Immature natural killer cell (primary cell): ENCODE data around the gene HOATZ. TPM values are rescaled to one million over a fixed set of nuclear protein-coding genes. Genes with fewer than 3 reads are reported as not detected.

Experiments used
- DNase-seq, 3 donors: peaks; one replicate each; pipeline ENCODE4 v3.0.0; 2022; ENCODE audit warnings: mixed read lengths in 1 of 3
- H3K27ac Mint-ChIP-seq, 6 donors: one replicate each; pipeline ENCODE4 v1.8.0; 2020; ENCODE audit warnings: mixed read lengths in 6 of 6, mild to moderate bottlenecking in 5 of 6, inconsistent platforms in 4 of 6, moderate library complexity in 3 of 6
- H3K27me3 Mint-ChIP-seq, 3 donors: one replicate each; pipeline ENCODE4 v1.8.0; 2020 to 2021; ENCODE audit warnings: low read depth in 3 of 3, mild to moderate bottlenecking in 3 of 3, mixed read lengths in 3 of 3, moderate library complexity in 3 of 3, inconsistent platforms in 1 of 3
- H3K36me3 Mint-ChIP-seq, 3 donors: one replicate each; pipeline ENCODE4 v1.8.0; 2020; ENCODE audit warnings: mixed read lengths in 3 of 3, inconsistent platforms in 2 of 3, mild to moderate bottlenecking in 2 of 3
- H3K4me1 Mint-ChIP-seq, 2 donors: one replicate each; pipeline ENCODE4 v1.8.0; 2020; ENCODE audit warnings: inconsistent platforms in 2 of 2, mild to moderate bottlenecking in 2 of 2, mixed read lengths in 2 of 2, moderate library complexity in 1 of 2
- H3K4me3 Mint-ChIP-seq, 5 donors: one replicate each; pipeline ENCODE4 v1.8.0; 2020; ENCODE audit warnings: mild to moderate bottlenecking in 5 of 5, mixed read lengths in 5 of 5, inconsistent platforms in 3 of 5, moderate library complexity in 3 of 5
- H3K9me3 Mint-ChIP-seq, 6 donors: one replicate each; pipeline ENCODE4 v1.8.0; 2020; ENCODE audit warnings: mild to moderate bottlenecking in 6 of 6, mixed read lengths in 6 of 6, inconsistent platforms in 4 of 6, moderate library complexity in 3 of 6
- polyA plus RNA-seq, 3 donors: library from polyadenylated mRNA; unstranded; fragments of 300-500 nt; fragmentation: Illumina TruSeq; gene quantifications; one replicate each; pipeline ENCODE4 v1.2.3, GENCODE V29; 2021

Gene HOATZ
- polyA plus RNA-seq, 3 donors from 2014 or later: not detected

DNA sequence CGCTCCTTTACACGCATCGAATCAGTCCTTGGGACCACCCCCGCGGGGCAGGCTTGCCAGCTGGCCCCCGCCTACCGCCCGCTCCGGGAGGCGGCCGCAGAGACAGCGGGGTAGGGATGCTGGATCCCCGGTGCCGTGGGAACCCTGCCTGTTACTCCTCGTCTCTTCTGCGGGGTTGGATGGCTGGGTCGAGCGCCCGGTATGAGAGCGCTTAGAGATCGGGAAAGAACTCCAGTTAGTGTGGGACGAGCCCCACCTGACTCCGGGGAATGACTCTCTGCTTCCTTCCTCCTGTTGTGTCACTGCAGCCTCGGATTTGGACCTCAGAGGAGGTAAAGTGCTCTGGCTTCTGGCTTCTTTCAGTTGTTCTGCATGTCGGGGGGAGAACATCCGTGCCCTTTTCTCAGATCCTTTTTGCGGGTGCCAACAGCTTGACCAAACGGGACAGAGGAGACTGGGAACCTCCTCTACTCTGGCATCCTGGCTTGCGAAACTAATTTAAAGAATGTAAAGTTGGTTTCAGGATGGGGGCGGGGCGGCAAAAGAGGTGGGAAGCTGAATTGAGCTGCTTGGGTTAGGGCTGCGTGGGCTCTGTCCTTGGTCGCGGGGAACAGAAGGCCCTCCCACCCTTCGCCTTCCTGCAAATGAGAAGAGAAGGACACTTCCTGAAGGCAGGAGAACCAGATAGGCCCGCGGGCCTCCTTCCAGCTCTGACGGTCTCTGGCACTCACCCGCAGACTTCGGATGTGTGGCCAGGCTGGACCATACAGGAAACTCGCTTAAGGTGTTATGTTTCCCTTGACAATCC is 26.9 kb downstream of the HOATZ start:
- peak in 1 of 3 donors; percentile 17 for DNase-seq
- Mint-ChIP-seq H3K27ac (peak overlapping the region in 2 of 6 donors; percentile 33 to 61), H3K36me3 (no peaks in the 10 kb centered on the region), H3K27me3 (peaks cover 17 to 39% (median 29%) of the 10 kb centered on the region in 3 donors), H3K9me3 (peaks cover 0 to 1% (median 0%) of the 10 kb centered on the region in 6 donors), H3K4me3 (peak overlapping the region; percentile 72 to 92 (median 81)), H3K4me1 (peaks cover 33 to 38% of the 10 kb centered on the region in 2 donors)

DNA sequence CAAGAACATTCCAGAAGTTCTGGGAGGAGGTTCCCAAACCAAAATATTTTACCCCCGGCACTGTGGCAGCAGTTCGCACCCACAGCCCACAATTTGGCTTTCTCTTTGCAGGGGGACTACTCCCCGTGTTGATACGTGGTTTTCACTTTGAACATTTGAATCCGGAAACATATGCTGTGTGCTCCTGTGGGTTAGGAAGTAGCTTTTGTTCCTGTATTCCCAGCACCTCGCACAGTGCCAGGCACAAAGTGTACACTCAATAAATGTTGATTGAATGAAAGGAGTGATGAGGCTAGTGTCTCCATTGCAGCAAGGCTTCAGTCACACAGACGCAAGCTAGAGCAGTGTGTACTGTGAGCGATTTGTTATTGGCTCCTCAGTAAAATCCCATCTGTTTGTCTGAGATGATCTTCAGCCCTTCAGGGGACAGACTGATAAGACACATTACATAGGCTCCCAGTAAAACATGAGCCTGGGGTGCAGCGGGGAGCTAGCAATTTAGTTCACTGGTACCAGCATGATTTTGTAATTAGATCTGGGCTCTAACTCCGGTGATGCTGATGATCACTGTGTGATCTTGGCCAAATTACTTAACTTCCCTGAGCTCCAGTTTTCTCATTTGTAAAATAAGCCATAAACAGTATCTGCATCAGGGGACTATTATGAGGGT is 28.2 kb downstream of the HOATZ start:
- no peak overlapping the region for H3K27ac Mint-ChIP-seq
- no peaks in the 10 kb centered on the region for H3K36me3 Mint-ChIP-seq
- H3K9me3 Mint-ChIP-seq: peaks cover 0 to 1% (median 0%) of the 10 kb centered on the region in 6 donors
- H3K27me3 Mint-ChIP-seq: peaks cover 13 to 35% (median 22%) of the 10 kb centered on the region in 3 donors
- DNase-seq: peak in 2 of 3 donors; percentile 24 to 45
- peak overlapping the region; percentile 65 to 92 (median 81) for H3K4me3 Mint-ChIP-seq
- H3K4me1 Mint-ChIP-seq: peaks cover 33 to 38% of the 10 kb centered on the region in 2 donors

DNA sequence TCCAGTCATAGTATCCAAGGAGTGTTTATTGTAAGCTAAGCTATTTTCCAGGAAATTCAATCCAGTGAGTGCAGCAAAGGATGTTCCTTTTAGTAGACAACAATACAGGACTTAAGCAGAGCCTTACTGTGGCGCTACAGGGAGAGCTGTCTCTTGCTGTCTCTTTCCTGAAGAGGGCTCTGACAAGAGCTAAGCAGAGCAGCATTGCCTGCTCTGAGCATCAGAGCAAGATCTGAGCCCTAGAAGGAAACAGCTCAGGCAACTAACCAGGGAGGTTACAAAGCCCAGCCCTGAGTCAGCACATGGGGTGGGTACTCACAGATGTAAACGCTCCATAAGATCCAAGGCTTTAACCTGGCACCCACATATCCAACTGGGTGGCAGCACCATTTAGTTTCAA is 33.9 kb downstream of the HOATZ start:
- Mint-ChIP-seq H3K27ac (no peak overlapping the region), H3K9me3 (no peaks in the 10 kb centered on the region), H3K4me1 (peaks cover 0 to 1% of the 10 kb centered on the region in 2 donors), H3K36me3 (no peaks in the 10 kb centered on the region), H3K27me3 (peaks cover 5 to 10% (median 6%) of the 10 kb centered on the region in 3 donors), H3K4me3 (no peak overlapping the region)
- no peak for DNase-seq

DNA sequence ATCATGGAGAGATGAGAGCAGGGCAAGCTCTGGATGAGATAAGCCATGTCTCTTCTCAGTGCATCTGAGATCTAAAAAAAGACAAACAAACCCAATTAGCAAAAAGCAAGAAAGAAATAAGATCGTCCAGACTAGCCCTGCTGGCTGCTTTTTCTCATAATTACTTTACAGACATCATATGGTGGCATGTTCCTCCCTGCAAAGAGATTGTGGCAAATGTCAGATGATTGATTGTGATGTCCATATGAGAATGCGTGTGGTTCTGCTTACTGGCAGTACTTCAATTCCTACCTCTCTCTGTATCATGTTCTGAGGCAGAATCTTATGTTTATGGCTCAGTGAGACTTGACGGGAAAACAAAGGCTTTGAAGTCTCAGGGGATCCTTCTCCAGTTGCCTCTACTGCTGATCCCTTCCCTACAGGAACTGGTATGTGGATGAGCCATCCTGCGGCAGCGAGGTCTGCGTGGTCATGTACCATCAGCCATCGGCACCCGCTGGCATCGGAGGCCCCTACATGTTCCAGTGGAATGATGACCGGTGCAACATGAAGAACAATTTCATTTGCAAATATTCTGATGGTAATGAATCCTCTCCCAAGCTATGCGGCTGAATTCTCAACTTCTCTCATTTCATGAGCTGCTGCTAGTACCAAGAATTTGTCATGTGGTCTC is 34.8 kb downstream of the HOATZ start:
- H3K36me3 Mint-ChIP-seq: no peaks in the 10 kb centered on the region
- no peak for DNase-seq
- H3K27me3 Mint-ChIP-seq: peaks cover 5 to 10% (median 8%) of the 10 kb centered on the region in 3 donors
- no peak overlapping the region for H3K4me3 Mint-ChIP-seq
- no peak overlapping the region for H3K27ac Mint-ChIP-seq
- no peaks in the 10 kb centered on the region for H3K4me1 Mint-ChIP-seq
- no peaks in the 10 kb centered on the region for H3K9me3 Mint-ChIP-seq

DNA sequence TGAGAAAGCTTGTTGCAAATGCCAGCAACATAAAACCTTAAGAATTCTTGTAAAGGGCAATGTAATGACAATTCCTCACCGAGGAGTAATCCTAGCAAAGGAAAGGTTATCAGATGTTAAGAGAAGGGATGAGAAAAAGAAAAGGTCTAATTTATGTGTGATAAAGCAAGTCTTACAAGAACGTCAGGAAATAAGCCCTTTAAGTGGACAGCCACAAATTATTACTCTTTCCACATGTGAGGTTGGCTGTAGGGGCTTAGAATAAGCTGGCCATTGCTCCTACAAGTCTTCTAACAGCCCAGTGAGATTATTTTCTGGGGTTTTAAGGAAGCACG is 35.3 kb downstream of the HOATZ start:
- Mint-ChIP-seq H3K27me3 (peaks cover 4 to 10% (median 5%) of the 10 kb centered on the region in 3 donors), H3K27ac (no peak overlapping the region), H3K4me3 (no peak overlapping the region), H3K36me3 (no peaks in the 10 kb centered on the region), H3K4me1 (no peaks in the 10 kb centered on the region), H3K9me3 (no peaks in the 10 kb centered on the region)
- no peak for DNase-seq

DNA sequence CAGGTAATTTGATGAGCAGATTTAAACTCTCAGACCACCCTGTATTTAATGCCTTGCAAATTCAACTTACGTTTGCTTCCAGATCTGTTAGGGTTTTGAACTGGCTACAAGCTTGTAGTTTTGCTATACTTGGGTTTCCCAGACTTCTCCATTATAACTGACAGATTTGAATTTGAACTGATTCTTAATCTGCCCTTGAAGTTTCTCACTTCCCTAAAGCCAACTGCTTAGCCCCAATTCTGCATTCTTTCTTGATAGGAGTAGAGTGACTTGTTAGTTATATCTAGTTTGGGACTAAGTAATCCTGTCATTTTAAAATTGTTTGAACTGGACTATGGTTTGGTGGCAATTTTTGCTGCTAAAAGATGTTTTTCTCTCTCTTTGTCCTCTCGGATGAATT is 35.7 kb downstream of the HOATZ start:
- Mint-ChIP-seq H3K4me1 (no peaks in the 10 kb centered on the region), H3K9me3 (no peaks in the 10 kb centered on the region), H3K4me3 (no peak overlapping the region), H3K27me3 (peaks cover 4 to 10% (median 4%) of the 10 kb centered on the region in 3 donors), H3K27ac (no peak overlapping the region), H3K36me3 (peaks cover 0 to 1% (median 0%) of the 10 kb centered on the region in 3 donors)
- no peak for DNase-seq

DNA sequence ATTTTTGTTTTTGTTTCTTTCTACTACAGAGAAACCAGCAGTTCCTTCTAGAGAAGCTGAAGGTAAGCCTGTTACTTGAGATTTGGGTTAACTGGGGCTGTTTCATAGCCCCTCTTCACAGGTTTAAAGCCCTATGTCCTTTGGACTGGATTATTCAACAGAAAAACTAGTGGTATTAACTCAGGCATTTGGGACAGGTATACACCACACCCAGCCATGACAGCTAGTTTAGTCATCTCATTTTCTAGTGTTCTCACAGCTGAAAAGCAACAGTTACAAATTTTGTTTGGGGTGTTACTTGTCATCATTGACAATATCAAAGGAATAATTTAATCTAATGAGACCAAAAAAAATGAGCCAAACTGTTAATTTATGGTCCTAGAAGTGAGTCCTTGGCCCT is 40.0 kb downstream of the HOATZ start:
- peaks cover 3 to 7% (median 6%) of the 10 kb centered on the region in 3 donors for H3K27me3 Mint-ChIP-seq
- H3K4me3 Mint-ChIP-seq: no peak overlapping the region
- H3K4me1 Mint-ChIP-seq: no peaks in the 10 kb centered on the region
- peaks cover 0 to 2% (median under 1%) of the 10 kb centered on the region in 6 donors for H3K9me3 Mint-ChIP-seq
- no peak overlapping the region for H3K27ac Mint-ChIP-seq
- peaks cover 0 to 4% (median 0%) of the 10 kb centered on the region in 3 donors for H3K36me3 Mint-ChIP-seq
- no peak for DNase-seq

DNA sequence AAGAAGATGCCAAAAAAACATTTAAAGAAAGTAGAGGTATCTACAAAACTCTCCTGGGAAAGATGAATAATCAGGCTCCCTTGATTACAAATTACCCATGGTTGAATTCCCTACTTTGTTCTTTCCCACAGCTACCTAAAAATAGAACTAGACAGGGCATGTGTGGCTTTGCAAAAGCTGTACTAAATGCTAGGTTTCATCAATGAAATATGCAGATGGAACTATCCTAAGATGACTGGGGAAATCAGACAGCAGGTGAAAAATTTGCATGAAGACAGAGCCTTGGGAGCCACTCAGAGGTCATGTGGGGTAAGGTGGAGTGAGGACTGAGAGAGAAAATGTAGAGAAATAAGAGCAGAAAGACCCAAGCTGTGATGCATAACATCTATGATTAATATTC is 40.7 kb downstream of the HOATZ start:
- Mint-ChIP-seq H3K9me3 (peaks cover 0 to 2% (median under 1%) of the 10 kb centered on the region in 6 donors), H3K4me3 (no peak overlapping the region), H3K4me1 (no peaks in the 10 kb centered on the region), H3K27ac (no peak overlapping the region), H3K27me3 (peaks cover 0 to 7% (median 6%) of the 10 kb centered on the region in 3 donors), H3K36me3 (peaks cover 0 to 4% (median 0%) of the 10 kb centered on the region in 3 donors)
- no peak for DNase-seq

DNA sequence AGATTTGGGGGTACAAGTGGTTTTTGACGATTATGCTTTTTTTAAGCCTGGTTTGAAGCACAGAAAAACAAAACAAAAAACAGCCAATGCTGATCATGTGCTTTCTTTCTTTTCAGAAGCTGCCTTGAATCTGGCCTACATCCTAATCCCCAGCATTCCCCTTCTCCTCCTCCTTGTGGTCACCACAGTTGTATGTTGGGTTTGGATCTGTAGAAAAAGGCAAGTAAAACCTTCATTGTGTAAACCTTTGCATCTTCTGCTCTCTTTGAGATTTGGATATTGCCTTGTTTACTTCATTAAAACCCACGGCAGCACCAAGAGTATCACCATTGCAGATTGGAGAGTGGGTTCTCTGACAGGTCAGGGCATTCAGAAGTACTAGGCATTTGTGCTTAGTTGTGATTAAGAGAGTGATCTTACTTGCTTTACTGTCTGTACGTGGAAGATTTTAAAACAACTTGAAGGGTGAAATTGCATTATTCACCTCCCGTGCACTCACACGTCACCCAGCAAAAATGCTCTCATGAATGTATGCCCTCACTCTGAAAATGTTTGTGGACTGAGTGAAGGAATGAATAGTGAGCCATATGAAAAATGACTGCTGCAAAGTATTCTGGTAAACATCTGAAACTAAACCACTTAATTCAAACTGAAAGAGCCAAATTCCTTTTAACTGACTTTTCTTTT is 43.0 kb downstream of the HOATZ start:
- no peak overlapping the region for H3K4me3 Mint-ChIP-seq
- H3K27me3 Mint-ChIP-seq: peaks cover 0 to 5% (median 4%) of the 10 kb centered on the region in 3 donors
- H3K9me3 Mint-ChIP-seq: peaks cover 0 to 2% (median under 1%) of the 10 kb centered on the region in 6 donors
- H3K36me3 Mint-ChIP-seq: peaks cover 0 to 4% (median 0%) of the 10 kb centered on the region in 3 donors
- H3K4me1 Mint-ChIP-seq: no peaks in the 10 kb centered on the region
- H3K27ac Mint-ChIP-seq: no peak overlapping the region
- DNase-seq: no peak

DNA sequence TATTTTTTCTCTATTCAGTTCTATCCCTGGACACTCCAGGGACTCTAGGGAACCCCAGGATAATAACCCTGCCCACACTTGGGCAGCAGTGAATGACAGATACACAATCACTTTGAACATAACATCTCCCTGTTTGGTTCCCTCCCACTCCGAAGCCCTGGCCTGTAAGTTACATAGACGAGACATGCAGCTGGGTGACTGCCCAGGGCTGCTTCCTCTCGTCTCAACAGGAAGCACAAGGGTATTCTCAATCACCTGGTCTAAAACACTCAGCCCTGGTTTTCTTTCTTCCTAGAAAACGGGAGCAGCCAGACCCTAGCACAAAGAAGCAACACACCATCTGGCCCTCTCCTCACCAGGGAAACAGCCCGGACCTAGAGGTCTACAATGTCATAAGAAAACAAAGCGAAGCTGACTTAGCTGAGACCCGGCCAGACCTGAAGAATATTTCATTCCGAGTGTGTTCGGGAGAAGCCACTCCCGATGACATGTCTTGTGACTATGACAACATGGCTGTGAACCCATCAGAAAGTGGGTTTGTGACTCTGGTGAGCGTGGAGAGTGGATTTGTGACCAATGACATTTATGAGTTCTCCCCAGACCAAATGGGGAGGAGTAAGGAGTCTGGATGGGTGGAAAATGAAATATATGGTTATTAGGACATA is 45.4 kb downstream of the HOATZ start:
- DNase-seq: no peak
- peaks cover 0 to 2% (median under 1%) of the 10 kb centered on the region in 6 donors for H3K9me3 Mint-ChIP-seq
- H3K36me3 Mint-ChIP-seq: peaks cover 0 to 4% (median 0%) of the 10 kb centered on the region in 3 donors
- H3K27me3 Mint-ChIP-seq: peaks cover 0 to 2% (median 0%) of the 10 kb centered on the region in 3 donors
- no peak overlapping the region for H3K4me3 Mint-ChIP-seq
- no peak overlapping the region for H3K27ac Mint-ChIP-seq
- H3K4me1 Mint-ChIP-seq: no peaks in the 10 kb centered on the region

DNA sequence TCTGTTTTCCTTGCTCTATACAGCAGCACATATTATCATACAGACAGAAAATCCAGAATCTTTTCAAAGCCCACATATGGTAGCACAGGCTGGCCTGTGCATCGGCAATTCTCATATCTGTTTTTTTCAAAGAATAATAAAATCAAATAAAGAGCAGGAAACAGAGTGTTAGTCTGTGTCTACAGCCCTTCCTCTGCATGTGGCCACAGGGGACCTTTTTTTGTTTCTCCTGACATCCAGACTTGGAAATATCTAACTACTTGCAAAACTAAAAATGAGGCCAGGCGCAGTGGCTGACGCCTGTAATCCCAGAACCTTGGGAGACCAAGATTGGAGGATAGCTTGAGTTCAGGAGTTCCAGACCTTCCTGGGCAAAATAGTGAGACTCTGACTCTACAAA is 46.2 kb downstream of the HOATZ start:
- Mint-ChIP-seq H3K36me3 (no peaks in the 10 kb centered on the region), H3K27me3 (no peaks in the 10 kb centered on the region), H3K9me3 (peaks cover 0 to 2% (median 0%) of the 10 kb centered on the region in 6 donors), H3K27ac (no peak overlapping the region), H3K4me1 (no peaks in the 10 kb centered on the region), H3K4me3 (no peak overlapping the region)
- DNase-seq: no peak

DNA sequence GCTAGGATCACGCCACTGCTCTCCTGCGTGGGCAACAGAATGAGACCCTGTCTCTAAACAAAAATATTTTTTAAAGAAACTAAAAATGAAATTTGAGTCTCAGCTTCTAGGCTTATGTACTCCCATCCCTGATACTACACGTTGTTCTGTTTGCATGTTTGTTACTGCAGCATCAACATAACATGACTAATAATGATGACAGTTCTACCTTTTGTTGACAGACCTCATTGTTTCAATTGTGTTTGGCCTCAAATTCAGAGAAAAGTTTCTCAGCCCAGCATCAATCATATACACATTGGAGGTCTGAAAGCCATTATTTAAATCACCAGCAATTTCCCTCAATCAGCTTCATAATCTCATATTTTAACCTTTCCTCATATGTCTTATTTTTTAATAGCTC is 46.7 kb downstream of the HOATZ start:
- H3K4me1 Mint-ChIP-seq: no peaks in the 10 kb centered on the region

DNA sequence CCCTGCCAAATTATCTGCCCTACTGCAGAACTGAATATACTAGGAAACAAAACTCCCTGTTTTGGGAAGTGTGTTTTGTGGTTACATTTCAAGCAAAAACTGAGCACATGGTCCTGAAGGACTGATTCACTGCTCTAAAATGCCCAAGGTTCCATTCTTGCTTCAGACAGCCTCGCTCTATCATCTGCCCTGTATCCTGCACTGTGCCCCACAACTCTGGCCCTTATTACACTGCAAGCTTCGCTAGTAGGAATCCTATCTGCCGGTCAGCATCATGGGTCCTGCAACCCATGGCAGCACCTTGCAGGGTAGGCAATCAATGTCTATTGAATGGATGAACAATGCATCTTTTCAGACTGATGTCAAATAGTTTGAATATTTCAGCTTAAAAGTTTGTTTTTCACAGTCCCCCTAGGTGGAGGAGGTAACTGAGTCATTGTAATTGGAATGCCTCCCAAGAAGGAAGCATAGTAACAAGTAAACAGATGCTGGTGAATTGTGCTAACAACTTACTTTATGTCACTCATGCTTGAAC is 47.3 kb downstream of the HOATZ start:
- Mint-ChIP-seq H3K27ac (no peak overlapping the region), H3K9me3 (peaks cover 0 to 1% (median 0%) of the 10 kb centered on the region in 6 donors), H3K4me3 (no peak overlapping the region), H3K36me3 (no peaks in the 10 kb centered on the region), H3K27me3 (no peaks in the 10 kb centered on the region), H3K4me1 (no peaks in the 10 kb centered on the region)
- no peak for DNase-seq

More for the DNA sequence above, 46.7 kb downstream of the HOATZ start:
- Mint-ChIP-seq H3K4me3 (no peak overlapping the region), H3K27me3 (no peaks in the 10 kb centered on the region), H3K9me3 (peaks cover 0 to 2% (median 0%) of the 10 kb centered on the region in 6 donors), H3K27ac (no peak overlapping the region), H3K36me3 (no peaks in the 10 kb centered on the region)
- DNase-seq: no peak
